Retina (tissue), 1 donor: ENCODE measurements around the gene GOLT1B.

Source experiments
- DNase-seq: peaks from one replicate; pipeline ENCODE4 v3.0.0-alpha.2; 2016

GOLT1B gene

GRCh38 chr12:21526053-21526452 lies 24.5 kb downstream of the GOLT1B start, which contains the start of gene SPX:
SPX (plus strand) TSS chr12:21526296; CDS start chr12:21526473, 177 bp downstream.
- no peak for DNase-seq

- peak; percentile 19 for DNase-seq
Measured at GRCh38 chr12:21526721-21527345, 25.2 kb downstream of the GOLT1B start.

- DNase-seq, result peak; percentile 86
Measured at GRCh38 chr12:21527451-21528180, 26.0 kb downstream of the GOLT1B start.

- DNase-seq, result no peak
Measured at GRCh38 chr12:21528953-21529352, 27.4 kb downstream of the GOLT1B start.

- DNase-seq, result no peak
Measured at GRCh38 chr12:21529456-21529855, 27.9 kb downstream of the GOLT1B start.

- DNase-seq, result no peak
Measured at GRCh38 chr12:21538061-21538653, 36.6 kb downstream of the GOLT1B start.

- no peak for DNase-seq
Measured at GRCh38 chr12:21539797-21540196, 38.2 kb downstream of the GOLT1B start.

- DNase-seq, result no peak
Measured at GRCh38 chr12:21541773-21542172, 40.2 kb downstream of the GOLT1B start.

GRCh38 chr12:21542403-21542802 lies 40.8 kb downstream of the GOLT1B start:
- DNase-seq, result no peak

GRCh38 chr12:21543151-21543550 lies 41.6 kb downstream of the GOLT1B start:
- DNase-seq, result no peak

- DNase-seq, result no peak
Measured at GRCh38 chr12:21545557-21545956, 44.0 kb downstream of the GOLT1B start.

- no peak for DNase-seq
Measured at GRCh38 chr12:21546716-21547115, 45.1 kb downstream of the GOLT1B start.

- no peak for DNase-seq
Measured at GRCh38 chr12:21547437-21547836, 45.8 kb downstream of the GOLT1B start.

GRCh38 chr12:21551841-21552465 lies 50.4 kb downstream of the GOLT1B start:
- DNase-seq, result no peak

GRCh38 chr12:21552635-21553328 lies 51.2 kb downstream of the GOLT1B start:
- no peak for DNase-seq

GRCh38 chr12:21553329-21553675 lies 51.7 kb downstream of the GOLT1B start:
- no peak for DNase-seq

- no peak for DNase-seq
Measured at GRCh38 chr12:21558100-21558679, 56.6 kb downstream of the GOLT1B start.

- no peak for DNase-seq
Measured at GRCh38 chr12:21559855-21560569, 58.4 kb downstream of the GOLT1B start.

GRCh38 chr12:21561158-21561557 lies 59.6 kb downstream of the GOLT1B start:
- no peak for DNase-seq

- DNase-seq, result no peak
Measured at GRCh38 chr12:21562859-21563258, 61.3 kb downstream of the GOLT1B start.

- DNase-seq, result no peak
Measured at GRCh38 chr12:21566223-21566906, 64.8 kb downstream of the GOLT1B start.
